Measurements from ENCODE around the gene SARDH. TPM values are rescaled to one million over a fixed set of nuclear protein-coding genes. Genes with fewer than 3 reads are reported as not detected.

Gene SARDH
- total and polyA plus RNA-seq, 2 donors from 2014 or later = 4.6 to 12.0 TPM

DNA sequence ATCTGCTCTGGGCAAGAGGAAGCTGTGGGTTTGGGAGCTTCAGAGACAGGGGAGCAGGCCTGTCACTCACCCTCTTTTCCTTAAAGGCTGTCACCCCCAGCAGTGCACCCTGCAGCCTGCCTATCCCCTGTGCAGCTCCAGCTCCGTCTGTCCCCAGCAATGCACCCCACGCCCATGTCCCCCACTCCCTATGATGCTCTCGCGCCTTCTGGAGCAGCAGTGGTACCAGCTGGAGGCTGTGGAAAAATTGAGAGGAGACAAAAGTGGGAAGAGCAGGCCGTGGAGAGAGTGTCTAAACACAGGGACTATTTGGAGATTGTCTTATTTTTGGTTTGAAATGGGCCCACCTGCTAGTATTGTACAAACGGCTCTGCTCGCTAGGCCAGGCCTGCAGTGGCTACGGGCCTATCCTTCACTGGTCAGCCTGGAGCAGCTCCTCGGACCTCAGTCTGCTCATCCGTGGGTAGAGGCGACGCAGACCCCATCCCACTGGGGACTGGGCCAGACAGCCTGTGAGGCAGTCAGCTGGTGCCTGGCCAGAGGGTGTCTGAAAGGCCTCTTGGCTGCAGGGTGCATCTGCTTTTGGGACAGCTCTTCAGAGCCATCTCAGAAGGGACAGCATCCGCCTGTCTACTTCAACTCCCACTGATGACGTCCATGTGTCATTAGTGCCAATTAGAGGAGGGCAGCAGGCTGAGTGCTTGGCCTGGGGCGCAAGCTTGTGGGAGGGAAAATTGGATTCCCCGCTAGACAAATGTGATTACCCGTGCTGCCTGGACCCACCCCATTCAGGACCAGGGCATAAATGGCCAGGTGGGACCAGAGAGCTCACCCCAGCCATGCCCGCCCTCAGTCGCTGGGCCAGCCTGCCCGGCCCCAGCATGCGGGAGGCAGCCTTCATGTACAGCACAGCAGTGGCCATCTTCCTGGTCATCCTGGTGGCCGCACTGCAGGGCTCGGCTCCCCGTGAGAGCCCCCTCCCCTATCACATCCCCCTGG lies 102.3 kb downstream of the SARDH start, which contains the start of gene DBH:
Gene DBH (plus strand): TSS at position 831 of the 999 bp plus-strand sequence. CDS start 9 bp downstream, at position 840.
- FAIRE-seq = no peak
- Histone ChIP-seq H3K4me1 (ENCODE audit: control insufficient read depth in 2 of 3, insufficient read depth in 2 of 3, low read depth in 1 of 3, low read length in 3 of 3) (peaks cover 0 to 7% (median 0%) of the 10 kb centered on the region in 3 donors), H3K36me3 (ENCODE audit: control insufficient read depth in 2 of 3, insufficient read depth in 3 of 3, low read length in 3 of 3) (no peaks in the 10 kb centered on the region), H3K9ac (ENCODE audit: low read length in 3 of 3) (no peak within 1 kb of the TSS), H3K27me3 (ENCODE audit: control insufficient read depth, insufficient read depth, low read length) (no peaks in the 10 kb centered on the region), H3K9me3 (ENCODE audit: control insufficient read depth in 2 of 3, insufficient read depth in 1 of 3, low read length in 3 of 3) (no peaks in the 10 kb centered on the region), H3K27ac (ENCODE audit: low read depth in 2 of 2, low read length in 2 of 2) (no peak within 1 kb of the TSS), H3K4me3 (ENCODE audit: low read length in 3 of 3) (no peak within 1 kb of the TSS)
- DNase-seq = peak in 2 of 5 donors; percentile 50 to 79
- intact Hi-C loops (cut with DNase I) = no loop called here
- TF ChIP-seq, protein P1, sequence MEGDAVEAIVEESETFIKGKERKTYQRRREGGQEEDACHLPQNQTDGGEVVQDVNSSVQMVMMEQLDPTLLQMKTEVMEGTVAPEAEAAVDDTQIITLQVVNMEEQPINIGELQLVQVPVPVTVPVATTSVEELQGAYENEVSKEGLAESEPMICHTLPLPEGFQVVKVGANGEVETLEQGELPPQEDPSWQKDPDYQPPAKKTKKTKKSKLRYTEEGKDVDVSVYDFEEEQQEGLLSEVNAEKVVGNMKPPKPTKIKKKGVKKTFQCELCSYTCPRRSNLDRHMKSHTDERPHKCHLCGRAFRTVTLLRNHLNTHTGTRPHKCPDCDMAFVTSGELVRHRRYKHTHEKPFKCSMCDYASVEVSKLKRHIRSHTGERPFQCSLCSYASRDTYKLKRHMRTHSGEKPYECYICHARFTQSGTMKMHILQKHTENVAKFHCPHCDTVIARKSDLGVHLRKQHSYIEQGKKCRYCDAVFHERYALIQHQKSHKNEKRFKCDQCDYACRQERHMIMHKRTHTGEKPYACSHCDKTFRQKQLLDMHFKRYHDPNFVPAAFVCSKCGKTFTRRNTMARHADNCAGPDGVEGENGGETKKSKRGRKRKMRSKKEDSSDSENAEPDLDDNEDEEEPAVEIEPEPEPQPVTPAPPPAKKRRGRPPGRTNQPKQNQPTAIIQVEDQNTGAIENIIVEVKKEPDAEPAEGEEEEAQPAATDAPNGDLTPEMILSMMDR (IDR thresholded peaks at IDR 0.05; ENCODE audit: borderline replicate concordance, extremely low read depth, insufficient read depth) = no peak

DNA sequence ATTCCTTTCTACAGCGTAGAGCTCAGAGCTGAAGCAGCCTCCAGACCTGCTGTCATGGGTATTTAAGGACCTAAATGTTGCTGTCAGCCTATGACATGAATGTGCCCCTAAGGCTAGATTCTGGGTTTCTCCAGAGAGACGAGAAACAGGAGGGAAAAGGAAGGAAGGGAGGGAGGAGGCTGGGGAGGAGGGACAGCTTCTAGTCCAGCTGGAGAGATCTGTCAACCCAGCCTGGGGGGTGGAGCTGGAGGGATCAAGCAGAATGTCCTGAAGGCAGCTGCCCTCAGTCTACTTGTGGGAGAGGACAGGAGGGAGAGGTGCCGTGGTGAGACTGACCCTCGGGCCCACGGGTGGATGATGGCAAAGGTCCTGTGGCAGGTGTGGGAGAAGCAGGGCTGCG lies 103.1 kb downstream of the SARDH start:
- no peak overlapping the region for H3K4me3 ChIP-seq (ENCODE audit: low read length in 3 of 3)
- FAIRE-seq (no peak), DNase-seq (peak; percentile 21 to 74 (median 41))
- TF ChIP-seq, protein P1 (IDR thresholded peaks at IDR 0.05; ENCODE audit: borderline replicate concordance, extremely low read depth, insufficient read depth) = no peak
- H3K27me3 ChIP-seq (ENCODE audit: control insufficient read depth, insufficient read depth, low read length) = no peaks in the 10 kb centered on the region
- H3K36me3 ChIP-seq (ENCODE audit: control insufficient read depth in 2 of 3, insufficient read depth in 3 of 3, low read length in 3 of 3) = no peaks in the 10 kb centered on the region
- no peak overlapping the region for H3K9ac ChIP-seq (ENCODE audit: low read length in 3 of 3)
- intact Hi-C loops (cut with DNase I) = no loop called here
- H3K4me1 ChIP-seq (ENCODE audit: control insufficient read depth in 2 of 3, insufficient read depth in 2 of 3, low read depth in 1 of 3, low read length in 3 of 3) = peaks cover 0 to 7% (median 0%) of the 10 kb centered on the region in 3 donors
- H3K9me3 ChIP-seq (ENCODE audit: control insufficient read depth in 2 of 3, insufficient read depth in 1 of 3, low read length in 3 of 3) = no peaks in the 10 kb centered on the region
- H3K27ac ChIP-seq (ENCODE audit: low read depth in 2 of 2, low read length in 2 of 2) = no peak overlapping the region

DNA sequence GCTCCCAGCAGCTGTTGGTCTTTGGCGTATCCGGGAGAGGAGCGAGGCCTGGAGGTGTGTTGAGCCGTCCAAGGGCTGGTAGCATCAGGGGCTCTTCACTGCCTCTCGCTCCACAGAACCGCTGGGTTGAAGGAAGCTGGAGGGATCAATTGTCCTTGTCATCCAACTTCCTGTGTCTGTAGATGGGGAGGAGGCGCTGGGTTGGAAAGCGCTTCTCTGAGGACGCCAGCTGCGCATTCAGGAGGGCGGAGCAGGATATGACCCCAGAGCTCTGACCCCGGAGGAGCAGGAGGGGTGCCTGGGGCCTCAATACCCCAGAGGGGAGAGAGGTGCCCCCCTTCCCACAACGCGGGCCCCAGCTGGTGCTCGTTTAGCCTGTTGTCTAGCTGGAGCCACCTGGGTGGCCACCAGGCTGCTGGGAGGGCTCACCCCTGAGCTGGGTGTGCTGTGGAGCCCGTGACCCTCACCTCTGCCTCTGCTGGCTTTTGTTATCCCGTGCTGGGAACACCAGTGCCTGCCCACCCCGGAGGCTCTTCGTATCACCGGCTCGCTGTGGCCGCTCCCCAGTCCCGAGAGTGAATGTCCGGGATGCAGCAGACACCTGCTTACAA lies 104.0 kb downstream of the SARDH start:
- FAIRE-seq (no peak), DNase-seq (peak; percentile 58 to 74 (median 66))
- Histone ChIP-seq H3K27me3 (ENCODE audit: control insufficient read depth, insufficient read depth, low read length) (no peaks in the 10 kb centered on the region), H3K9ac (ENCODE audit: low read length in 3 of 3) (no peak overlapping the region), H3K27ac (ENCODE audit: low read depth in 2 of 2, low read length in 2 of 2) (no peak overlapping the region), H3K36me3 (ENCODE audit: control insufficient read depth in 2 of 3, insufficient read depth in 3 of 3, low read length in 3 of 3) (no peaks in the 10 kb centered on the region), H3K4me3 (ENCODE audit: low read length in 3 of 3) (no peak overlapping the region), H3K9me3 (ENCODE audit: control insufficient read depth in 2 of 3, insufficient read depth in 1 of 3, low read length in 3 of 3) (no peaks in the 10 kb centered on the region), H3K4me1 (ENCODE audit: control insufficient read depth in 2 of 3, insufficient read depth in 2 of 3, low read depth in 1 of 3, low read length in 3 of 3) (peaks cover 0 to 7% (median 0%) of the 10 kb centered on the region in 3 donors)
- TF ChIP-seq, protein P1 (IDR thresholded peaks at IDR 0.05; ENCODE audit: borderline replicate concordance, extremely low read depth, insufficient read depth) = no peak
- intact Hi-C loops (cut with DNase I) = no loop called here

Data from kidney (tissue), 14 donors.